ENCODE data around the gene MAPK12.
A peak's percentile ranks its signal among the peaks of the same experiment; 100 is the strongest.

The MAPK12 gene

DNA sequence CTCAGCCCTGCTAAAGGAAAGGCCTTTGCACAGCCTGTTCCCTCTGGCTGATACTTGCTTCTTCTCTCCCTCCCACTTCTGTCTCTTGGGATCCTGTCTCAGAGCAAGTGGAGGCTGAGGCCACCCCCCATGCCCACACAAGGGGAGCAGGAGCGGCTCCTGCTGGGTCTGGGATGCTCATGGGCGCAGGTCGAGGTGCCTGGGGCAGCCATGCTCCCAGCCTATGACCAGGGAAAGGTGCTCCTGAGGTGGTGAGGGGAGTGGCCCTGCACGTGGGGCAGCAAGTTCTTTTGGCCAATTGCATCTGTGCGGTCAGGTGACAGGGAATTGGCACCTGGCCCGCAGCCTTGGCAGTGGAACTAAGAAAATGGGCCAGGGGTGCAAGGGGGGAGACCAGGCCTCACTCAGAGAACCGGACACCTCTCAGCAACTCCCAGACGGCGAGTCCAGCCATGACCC is 7.2 kb upstream of the MAPK12 start:
- no peak for DNase-seq (ENCODE audit: low spot score)

DNA sequence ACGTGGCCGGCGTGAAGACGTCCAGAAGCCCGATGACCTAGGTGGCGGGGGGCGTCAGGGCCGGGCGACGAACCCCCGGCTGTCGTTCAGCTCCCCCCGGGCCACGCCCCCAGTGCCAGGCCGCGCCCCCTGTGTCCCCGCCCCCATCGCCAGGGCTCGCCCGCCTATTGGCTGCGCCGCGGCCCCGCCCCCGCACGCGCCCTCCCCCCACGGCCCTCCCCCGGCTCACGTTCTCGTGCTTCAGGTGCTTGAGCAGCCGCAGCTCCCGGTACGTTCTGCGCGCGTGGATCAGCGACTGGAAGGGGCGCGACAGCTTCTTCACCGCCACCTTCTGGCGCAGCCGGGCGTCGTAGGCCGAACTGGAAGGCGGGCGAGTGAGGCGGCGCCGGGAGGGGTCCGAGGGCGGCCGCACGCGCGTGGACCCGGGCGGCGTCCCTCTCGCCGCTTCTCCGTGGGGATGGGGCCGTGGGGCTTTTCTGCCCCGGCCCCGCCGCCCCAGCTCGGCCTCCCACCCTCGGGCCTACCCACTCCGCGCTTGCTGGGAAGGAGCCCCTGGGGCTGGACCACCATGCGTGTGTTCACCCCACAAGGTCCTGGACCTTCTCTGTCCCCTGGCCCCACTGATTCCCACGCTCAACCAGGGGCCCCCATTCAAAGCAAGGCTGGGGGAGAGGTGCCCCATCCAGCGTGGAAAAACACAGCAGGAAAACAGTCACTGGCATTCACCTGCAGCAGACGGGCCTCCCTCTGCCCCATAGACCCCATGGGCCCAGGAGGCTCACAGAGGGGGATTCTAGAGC is 6.3 kb upstream of the MAPK12 start:
- DNase-seq (ENCODE audit: low spot score), result peak; percentile 45

DNA sequence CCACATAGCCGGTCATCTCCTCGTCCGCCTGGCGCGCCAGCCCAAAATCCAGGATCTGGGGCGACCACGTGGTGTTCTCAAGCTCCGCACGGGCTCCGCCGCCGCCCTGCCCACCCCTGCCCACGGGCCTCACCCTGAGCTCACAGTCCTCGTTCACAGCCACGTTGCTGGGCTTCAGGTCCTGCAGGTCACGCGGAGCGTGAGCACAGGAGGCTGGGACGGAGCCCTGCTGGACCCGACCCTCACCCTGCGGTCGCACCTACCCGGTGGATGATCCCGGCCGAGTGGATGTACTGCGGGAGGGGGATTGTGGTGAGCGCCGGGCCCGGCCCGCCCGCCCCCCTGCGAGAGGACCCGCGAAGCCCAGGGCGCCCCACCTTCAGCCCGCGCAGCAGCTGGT is 5.5 kb upstream of the MAPK12 start:
- DNase-seq (ENCODE audit: low spot score), result no peak

DNA sequence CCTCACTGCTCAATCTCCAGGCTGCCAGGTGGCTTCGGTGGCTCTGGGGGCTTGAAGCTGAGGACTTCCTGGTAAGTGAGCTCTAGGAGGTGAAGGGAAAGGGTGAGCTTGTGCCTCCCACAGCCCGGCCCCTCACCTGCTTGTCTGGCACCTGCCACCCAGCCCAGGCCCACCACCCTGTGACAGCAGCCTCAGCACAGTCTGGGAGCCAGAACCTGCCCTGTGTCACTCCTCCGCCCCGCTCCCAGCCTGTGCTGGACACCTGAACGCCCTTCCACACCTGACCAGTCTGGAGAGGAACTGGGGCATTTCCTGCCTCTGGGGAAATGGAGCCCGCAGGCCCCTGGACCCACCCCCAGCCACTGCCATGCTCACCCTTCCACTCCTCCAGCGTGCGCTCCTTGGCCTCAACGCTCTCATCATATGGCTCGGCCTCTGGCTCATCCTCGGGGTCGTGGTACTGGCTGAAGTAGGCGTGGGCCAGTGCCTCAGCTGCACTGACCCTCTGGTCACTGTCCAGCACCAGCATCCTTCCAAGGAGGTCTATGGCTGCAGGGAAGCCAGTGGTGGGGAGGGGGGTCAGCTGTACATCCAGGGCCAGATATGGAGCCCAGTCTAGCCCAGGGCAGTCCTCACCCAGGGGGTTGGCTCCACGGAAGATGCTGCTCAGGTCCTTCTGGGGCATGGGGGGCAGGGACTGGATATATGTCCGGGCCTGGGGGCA is 3.6 kb upstream of the MAPK12 start:
- DNase-seq (ENCODE audit: low spot score), result no peak

DNA sequence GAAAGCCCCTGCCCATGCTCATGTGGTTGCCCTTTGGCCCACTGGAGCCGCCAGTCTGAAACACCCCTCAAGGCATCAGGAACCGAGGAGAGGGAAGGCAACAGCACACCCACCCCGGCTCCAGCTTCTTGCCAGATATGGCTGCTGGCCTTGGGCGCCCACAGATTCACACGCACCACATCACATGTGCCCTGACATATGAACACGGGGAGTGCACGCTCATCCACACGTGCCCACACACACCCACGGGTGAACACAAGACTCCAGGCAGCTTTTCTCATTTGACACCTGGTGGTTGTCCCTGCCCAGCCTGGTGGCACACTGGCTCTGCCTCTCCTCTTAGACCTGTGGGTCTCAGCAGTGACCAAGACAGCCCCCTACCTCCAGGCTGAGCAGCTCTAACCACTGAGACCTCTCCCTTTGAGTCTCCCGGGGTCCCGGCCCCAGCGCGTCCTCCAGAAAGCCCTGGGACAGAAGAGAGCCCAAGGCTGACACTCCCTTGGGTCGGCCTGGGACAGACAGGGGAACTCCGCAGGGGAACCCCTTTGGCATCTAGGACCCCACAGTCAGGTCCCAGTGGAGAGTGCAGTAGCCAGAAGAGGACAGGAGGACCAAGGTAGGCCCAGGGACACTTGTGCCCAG is 2.7 kb upstream of the MAPK12 start:
- DNase-seq (ENCODE audit: low spot score), result no peak

DNA sequence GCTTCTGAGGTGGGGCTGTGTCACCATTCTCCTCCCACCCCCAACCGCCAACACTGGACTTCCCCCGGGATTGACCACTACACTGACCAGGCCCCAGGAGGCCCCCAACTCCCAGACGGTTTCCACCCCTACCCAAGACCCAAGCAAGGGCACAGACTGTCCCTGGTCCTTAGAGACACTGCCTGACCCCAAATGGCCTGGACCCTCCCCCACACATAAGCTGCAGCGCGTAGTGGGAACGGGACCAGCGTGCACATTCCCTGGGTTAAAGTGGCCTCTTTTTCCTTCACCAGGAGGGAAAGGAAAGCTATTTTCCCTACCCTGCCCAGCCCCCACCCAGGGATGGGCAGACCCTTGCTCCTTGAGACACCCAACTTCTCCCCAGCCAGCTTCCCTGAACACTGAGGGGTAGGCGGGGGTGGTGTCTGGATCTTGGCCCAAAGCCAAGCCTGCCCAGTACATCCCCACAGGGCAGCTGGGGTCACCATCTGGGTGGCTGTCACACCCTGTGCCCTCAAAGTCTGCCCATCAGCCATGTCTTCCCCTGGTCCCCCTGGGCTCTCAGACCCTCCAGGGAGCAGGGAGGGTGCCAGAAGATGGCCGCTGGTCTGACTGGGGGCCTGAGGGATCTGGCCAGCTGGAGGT is 1.6 kb upstream of the MAPK12 start:
- no peak for DNase-seq (ENCODE audit: low spot score)

DNA sequence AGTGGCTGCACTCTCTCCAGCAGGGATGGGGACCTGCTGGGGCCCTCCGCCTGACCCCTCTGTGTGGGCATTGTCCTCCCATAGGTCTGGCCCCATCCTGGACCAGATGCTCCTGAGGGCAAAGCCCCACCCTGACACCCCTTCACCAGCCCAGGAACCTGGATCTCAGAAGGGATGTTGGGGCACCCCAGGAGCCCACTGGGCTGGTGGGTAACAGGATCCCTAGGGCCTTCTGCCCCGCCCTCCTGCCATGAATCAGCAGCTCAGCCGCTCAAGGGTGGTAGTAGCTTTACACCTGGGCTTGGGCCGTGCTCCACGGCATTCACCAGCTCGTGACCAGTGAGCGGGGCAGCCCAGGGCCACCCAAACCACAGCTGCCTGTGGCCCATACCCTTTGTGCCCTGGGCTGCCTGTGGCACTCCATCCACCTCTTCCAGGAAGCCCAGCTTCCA is 1.0 kb upstream of the MAPK12 start:
- no peak for DNase-seq (ENCODE audit: low spot score)

DNA sequence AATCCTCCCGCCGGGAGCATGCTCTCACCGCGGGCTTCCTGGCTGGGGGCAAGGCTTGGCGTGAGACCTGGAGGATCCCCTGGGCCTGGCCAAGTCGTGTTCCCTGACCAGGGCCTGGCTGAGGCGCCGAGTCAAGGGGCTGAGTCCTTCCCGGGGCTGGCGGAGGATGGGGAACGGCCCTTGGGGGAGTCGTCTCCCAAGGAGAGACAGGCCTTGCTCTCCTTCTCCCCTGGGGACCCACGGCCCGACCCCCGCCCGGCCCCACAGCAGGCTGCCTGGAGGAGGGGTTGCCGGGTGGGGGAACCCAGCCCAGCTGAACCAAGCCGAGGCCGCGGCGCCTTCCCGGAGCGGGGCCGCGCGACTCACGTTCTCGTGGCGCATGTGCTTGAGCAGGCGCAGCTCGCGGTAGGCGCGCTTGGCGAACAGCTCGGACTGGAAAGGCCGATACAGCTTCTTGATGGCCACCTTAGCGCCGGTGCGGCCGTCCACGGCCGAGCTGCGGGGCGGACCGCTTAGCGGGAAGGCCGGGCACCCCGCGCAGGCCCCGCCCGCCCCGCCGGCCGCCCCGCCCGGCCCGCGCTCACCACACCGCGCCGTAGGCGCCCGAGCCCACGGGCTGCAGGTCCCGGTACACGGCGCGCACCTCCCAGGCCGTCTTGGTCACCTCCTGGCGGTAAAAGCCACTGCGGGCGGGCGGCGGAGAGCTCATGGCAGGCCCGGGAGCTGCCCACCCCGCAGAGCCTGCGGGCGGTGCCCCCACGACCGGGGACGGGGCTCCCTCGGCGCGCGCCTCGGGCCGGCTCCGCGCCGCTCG is 475 bp downstream of the MAPK12 start:
- no peak for DNase-seq (ENCODE audit: low spot score)

DNA sequence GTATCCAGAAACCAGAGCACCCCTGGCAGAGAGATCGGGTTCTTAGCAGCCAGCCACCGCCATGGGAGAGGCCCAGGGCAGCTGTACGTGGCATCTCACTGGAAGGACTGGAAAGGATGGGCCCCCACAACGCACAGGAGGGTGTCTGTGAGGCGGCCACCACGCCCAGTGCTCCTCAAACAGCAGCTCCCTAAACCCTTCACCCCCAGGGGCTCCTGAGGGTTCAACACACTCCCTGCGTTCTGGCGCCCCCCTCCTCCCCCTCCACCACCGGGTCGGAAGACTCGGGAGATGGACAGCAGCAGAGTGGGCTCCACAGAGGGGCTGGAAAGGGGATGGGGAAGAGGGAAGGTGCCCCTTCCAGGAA is 1.1 kb downstream of the MAPK12 start:
- no peak for DNase-seq (ENCODE audit: low spot score)

DNA sequence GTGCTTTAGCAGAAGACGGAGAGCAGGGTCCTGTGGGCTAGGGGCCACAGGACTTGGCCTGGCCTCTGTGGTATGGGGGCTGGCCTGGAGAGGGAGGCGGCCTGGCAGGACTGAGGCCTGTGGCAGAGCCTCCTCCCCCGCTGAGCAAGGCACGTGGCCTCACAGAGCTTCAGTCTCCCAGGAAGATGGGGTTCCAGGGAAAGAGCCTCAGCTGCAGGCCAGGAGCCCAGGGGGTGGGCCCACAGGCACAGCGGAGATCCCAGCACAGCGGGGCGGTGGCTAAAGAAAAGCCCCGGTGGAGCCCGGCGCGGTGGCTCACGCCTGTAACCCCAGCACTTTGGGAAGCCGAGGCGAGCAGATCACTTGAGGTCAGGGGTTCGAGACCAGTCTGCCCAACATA is 2.2 kb downstream of the MAPK12 start:
- DNase-seq (ENCODE audit: low spot score), result no peak

DNA sequence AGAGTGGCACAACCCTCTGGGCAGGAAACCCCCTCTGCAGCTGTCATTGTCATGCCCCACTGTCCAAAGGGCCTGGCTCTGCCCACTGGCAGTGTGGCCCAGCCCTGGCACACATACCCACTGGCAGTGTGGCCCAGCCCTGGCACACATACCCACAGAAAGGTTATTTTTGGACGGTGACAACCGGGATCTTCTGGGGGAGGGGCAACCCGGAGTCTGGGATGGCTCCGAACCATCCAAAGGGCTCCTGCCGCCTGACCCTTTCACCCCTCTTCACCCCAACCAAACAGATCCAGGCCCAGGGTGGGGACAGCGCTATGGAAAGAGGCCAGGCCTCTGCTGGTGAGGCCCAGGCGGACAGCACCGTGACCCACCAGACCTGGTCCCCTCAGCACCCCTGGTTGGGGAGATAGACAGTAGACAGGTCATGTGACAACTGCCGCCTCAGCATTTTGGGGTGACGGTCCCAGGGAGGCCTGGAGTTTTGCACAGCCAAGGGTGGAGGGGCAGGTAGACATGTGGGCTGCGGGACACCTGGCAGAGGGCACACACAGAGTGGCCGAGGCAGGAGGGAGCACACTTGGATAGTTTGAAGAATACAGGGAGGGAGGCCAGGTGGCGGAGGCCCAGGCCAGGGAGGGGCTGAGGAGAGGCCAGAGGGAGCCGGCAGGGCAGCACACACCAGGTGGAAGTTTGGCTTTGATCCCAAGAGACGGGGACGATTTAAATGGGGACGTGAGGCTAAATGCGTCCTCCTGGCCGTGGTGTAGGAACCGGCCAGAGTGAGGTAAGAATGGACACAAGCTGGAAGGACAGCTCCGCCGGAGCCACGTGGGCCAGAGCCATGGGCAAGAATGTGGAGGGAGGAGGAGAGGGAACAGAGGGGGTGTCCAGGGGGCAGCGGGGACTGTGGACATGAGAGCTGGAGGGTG is 2.9 kb downstream of the MAPK12 start:
- DNase-seq (ENCODE audit: low spot score), result no peak

DNA sequence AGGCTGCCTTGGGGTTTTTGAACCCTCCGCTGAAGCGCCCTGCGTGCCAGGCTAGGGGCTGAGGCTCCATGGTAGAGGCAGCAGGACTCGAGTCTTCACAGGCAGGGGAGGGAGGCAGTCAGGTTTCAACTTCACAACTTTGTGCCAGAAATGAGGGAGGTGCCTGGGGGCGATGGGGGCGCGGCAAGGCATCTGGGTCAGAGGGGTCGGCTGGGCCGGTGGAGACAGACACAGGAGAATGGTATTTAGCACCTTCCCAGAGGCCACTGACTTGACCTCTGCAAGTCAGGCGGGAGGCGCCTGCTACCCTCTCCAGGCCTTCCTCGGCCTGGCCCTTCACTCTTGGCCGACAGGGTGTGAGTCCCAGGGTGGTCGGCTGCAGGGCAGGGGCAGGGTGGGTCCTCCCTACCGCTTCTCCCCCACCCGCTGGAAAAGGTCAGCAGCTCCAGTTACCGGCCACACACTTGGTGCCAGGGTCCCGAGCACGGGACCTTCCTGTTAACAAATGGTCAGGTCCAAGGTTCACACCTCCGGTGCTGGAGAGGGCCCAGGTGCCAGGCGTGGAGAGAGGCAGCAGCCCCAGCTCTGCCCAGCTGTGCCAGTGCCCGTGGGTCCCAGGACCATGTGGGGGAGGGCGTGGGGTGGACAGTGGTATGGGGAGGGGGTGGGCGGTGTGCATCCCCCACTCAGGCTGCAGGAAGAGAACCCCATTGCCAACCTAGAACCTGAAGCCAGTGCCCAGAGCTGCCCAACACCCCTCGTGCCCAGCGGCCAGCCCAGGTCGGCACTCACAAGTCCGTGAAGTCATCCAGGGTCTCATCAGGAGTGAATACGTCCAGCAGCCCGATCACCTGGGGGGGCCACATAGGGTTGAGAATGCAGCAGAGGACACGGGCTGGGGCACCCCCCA is 3.8 kb downstream of the MAPK12 start:
- DNase-seq (ENCODE audit: low spot score), result no peak

DNA sequence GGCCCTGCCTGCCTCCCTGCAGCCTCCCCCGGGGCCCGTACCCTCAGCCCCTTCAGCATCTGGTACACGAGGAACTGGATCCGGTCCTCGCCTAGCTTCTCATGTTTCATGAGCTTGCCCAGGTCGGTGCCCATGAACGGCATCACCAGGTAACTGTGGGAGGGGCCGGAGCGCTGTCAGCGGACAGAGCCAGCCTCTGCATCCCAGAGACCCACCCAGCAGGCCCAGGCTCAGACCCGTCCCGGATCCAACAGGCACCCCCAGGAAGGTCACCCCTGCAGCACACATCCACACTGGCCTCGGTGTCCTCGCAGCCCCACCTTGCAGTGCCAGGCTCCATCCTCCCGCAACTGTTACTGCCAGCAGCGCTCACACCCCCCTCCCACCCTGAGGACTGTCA is 4.4 kb downstream of the MAPK12 start:
- DNase-seq (ENCODE audit: low spot score), result no peak

DNA sequence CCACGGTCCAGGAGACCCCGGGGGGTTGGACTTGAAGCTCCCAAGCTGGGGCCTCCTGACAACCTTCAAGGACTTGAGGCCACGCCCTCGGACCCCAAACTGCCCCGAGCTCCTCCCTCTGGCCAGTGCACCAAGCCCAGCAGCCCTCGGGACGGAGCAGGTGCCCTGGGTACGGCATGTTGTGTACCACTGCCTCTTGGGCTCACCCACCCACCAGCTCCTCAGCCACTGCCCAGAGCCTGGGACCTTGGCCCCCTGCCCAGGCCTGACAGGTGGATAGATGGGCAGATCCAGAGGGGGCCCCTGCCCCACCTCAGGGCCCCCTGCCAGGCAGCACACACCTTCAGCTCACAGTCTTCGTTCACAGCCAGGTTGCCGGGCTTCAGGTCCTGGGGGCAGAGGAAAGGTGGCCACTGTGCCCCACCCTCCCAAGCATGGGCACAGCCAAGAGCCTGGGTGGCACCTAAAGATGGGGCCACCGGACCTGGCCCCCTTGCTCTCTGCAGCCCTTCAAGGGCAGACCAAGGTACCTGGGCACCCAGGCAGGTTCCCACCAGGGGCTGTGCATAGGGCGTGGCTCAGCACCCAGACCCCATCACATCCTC is 5.1 kb downstream of the MAPK12 start:
- no peak for DNase-seq (ENCODE audit: low spot score)

DNA sequence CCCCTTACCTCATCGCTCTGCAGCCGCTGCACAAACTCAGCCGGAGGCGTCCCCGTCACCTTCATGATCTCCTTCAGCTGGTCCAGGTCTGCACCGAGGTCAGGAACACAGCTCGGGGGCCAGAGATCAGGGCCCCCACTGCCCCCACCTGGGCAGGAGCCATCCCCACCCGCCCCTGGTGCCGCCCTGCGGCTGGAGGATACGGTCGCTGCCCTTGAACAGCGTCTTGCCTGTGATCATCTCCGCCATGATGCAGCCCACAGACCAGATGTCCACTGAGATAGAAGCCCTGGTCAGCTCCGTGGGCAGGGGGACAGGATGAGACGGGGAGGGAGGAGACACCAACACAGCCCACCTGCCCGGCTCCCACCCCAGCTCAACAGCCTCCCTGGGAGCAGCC is 5.9 kb downstream of the MAPK12 start:
- no peak for DNase-seq (ENCODE audit: low spot score)

DNA sequence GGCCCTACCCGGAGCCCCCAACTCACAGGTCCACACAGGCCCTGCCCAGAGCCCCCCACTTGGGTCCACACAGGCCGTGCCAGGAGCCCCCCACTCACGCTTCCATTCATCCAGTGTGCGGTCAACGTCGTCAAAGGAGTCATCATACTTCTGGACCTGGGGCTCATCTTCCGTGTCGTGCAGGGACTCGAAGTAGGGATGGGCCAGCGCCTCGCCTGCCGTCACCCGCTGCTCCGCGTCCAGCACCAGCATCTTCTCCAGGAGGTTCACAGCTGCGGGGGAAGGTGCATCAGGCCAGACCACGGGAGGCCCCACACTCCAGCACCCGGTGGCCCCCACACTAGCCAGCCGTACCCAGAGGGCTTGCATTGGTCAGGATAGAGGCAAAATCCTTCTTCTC is 6.4 kb downstream of the MAPK12 start:
- DNase-seq (ENCODE audit: low spot score), result no peak

DNA sequence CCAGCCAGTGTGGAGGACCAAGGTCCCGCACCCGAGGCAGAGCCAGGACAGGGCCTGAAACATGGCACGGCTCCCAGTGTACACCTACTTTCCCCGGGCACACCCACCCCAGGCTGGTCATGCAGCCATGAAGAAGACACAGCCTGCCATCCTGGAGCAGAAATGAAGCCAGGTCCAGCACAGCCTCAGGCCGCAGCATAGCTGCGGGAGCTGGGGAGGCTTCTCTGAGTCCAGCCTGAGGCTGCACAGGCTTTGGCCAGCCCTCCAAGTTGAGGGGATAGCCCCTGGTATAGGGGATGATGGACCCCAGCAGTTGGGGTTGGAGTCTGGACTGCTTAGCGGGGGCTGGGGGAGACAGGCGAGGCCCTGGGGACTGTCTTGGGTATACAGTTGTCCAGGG is 7.5 kb downstream of the MAPK12 start:
- no peak for DNase-seq (ENCODE audit: low spot score)

DNA sequence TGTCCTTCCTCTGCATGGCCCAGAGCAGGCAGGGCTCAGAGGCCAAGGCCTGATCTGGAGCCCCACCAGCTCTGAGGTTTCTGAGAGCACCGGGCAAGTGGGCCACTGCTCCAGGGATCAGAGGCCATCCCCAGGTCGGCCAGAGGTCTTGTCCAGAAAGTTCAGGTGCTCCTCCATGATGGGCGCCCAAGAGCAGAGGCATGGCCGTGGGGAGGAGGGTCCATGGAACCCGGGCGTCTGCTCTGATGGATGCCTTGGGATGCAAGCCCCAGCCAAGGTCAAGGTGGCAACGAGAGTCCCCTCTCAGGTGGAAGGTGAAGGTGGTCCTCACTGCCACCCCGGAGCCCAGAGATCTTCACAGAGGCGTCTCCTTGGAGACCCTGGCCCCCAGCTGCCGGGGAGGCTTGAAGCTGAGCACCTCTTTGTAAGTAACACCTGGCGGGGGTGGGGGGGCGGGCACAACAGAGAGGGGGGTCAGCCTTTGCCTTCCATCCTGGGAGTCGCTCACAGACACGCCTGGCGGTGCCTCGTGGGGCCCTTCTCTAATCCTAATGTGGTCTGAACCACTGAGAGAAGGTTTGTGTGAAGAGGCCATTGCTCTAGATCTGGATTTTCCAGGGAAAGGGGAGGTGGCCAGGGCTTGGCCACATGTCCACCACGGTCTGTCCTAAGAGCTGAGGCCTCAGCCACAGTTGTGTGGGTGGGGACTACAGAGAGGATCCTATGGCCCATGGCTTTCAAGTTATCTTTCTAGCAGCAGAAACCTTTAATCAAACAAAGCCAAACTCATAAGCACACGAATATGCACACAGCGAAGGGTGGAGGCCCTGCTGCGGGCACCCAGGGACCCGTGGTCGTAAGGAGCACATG is 8.2 kb downstream of the MAPK12 start:
- DNase-seq (ENCODE audit: low spot score), result no peak

Data from CD4-positive, alpha-beta T cell treated with Interleukin-6 at 100 ng/mL for 8 hours (primary cell).